Activated naive CD8-positive, alpha-beta T cell treated with anti-CD3 and anti-CD28 coated beads, Interleukin-2, amount 10 ng/mL, durations not matched to agents 7 days and 5 days (primary cell): Measurements from ENCODE around the gene ENPEP. TPM values are rescaled to one million over a fixed set of nuclear protein-coding genes. Genes with fewer than 3 reads are reported as not detected.
A peak's percentile ranks its signal among the peaks of the same experiment; 100 is the strongest.

Experiments
- ATAC-seq: fragments of 150-1000 bp; cut with Tn5 transposase; one replicate; pipeline ENCODE4 v1.10.0; 2021; ENCODE audit warnings: low read depth, moderate library complexity
- POLR2A ChIA-PET: fragments of 350-600 bp; sonication (Branson Sonifier 250); formaldehyde crosslinking; loops from one replicate; lab custom pipeline; 2021; ENCODE audit warnings: antibody characterized with exemption; lab: Charles Lee
- DNase-seq: peaks from one replicate; pipeline ENCODE4 v3.0.0; 2021
- H3K27ac Mint-ChIP-seq: one replicate; pipeline ENCODE4 v1.8.0; 2022; ENCODE audit warnings: mild to moderate bottlenecking, mixed read lengths
- H3K27me3 Mint-ChIP-seq: one replicate; pipeline ENCODE4 v1.8.0; 2022; ENCODE audit warnings: mild to moderate bottlenecking, moderate library complexity, mixed read lengths
- H3K36me3 Mint-ChIP-seq: one replicate; pipeline ENCODE4 v1.8.0; 2021; ENCODE audit warnings: mild to moderate bottlenecking, mixed read lengths
- H3K4me1 Mint-ChIP-seq: one replicate; pipeline ENCODE4 v1.8.0; 2021; ENCODE audit warnings: mixed read lengths
- H3K4me3 Mint-ChIP-seq: one replicate; pipeline ENCODE4 v1.8.0; 2022; ENCODE audit warnings: mild to moderate bottlenecking, moderate library complexity, mixed read lengths
- H3K9me3 Mint-ChIP-seq: one replicate; pipeline ENCODE4 v1.8.0; 2021; ENCODE audit warnings: mixed read lengths
- total RNA-seq, 2 experiments: library from RNA; stranded (reverse); gene quantifications; one replicate each; pipeline ENCODE4 v1.2.3, GENCODE V29; 2021

The ENPEP gene
- total RNA-seq, 2 experiments from 2014 or later = 0.58 to 0.68 TPM

DNA sequence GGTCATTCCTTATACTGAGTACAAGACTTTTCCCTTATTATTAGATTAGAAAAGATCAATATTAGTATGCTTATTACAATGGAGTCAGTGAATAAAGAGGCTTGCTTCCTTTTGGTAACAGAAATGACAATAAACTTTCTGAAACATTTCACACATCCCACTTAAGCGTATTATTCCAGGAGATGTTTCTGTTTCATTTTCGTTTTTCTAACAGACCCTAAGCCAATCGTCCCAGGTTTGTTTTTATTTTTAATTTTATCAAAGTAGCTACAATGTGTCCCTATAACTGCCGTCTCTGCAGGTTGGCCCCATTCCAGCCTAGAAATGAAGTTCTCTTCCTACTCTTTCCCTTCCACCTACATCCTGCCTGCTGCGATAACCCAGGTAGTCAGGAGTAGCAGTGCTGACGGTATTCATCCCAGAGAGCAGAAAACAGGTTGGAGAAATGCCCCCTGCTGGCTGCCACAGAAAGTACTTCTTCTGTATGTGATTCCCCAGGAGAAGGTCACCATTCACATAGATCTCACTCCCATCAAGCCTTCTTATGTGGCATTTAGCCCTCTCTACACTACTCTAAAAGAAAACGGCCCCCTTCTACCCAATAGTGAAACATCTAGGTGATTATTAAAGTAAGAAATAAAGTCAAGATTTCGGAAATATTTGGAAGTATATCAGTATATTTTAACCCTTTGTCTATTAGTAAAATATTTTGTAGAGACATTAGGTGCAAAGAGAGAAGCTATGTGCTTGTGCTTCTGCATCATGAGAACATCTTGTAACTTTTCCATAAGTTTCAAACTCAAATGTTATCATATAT is 40.4 kb downstream of the ENPEP start:
- Mint-ChIP-seq H3K4me1 (peaks cover 9% of the 10 kb centered on the region), H3K4me3 (peak overlapping the region; percentile 88), H3K27me3 (peaks cover 5% of the 10 kb centered on the region), H3K9me3 (no peaks in the 10 kb centered on the region), H3K36me3 (no peaks in the 10 kb centered on the region), H3K27ac (peak overlapping the region; percentile 52)
- peak; percentile 57 for DNase-seq
- POLR2A ChIA-PET = no interaction called here
- ATAC-seq = peak; percentile 73

- Mint-ChIP-seq H3K4me3 (no peak overlapping the region), H3K27ac (no peak overlapping the region), H3K4me1 (peaks cover 9% of the 10 kb centered on the region), H3K36me3 (no peaks in the 10 kb centered on the region), H3K9me3 (no peaks in the 10 kb centered on the region), H3K27me3 (peaks cover 15% of the 10 kb centered on the region)
- POLR2A ChIA-PET = no interaction called here
- ATAC-seq (no peak), DNase-seq (no peak)
Measured at GRCh38 chr4:110518889-110519490, 43.0 kb downstream of the ENPEP start.

DNA sequence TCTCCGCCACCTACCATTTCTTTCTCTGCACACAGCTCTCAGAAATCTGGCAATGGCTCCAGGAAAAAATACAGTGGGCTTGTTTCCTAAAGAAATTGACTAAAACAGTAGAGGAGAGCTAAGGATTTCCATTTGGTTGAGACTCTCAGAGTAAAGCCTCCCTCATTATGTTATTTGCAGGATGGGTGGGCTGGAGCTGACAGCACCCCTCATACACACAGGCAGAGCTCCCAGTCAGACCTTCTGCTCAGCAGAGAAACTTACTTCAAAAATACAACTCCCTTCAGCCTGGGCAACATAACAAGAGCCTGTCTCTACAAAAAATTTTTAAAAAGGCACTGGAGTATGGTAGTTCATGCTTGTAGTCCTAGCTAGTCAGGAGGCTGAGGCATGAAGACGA is 44.9 kb downstream of the ENPEP start:
- POLR2A ChIA-PET = no interaction called here
- Mint-ChIP-seq H3K4me3 (no peak overlapping the region), H3K4me1 (peaks cover 3% of the 10 kb centered on the region), H3K9me3 (no peaks in the 10 kb centered on the region), H3K27ac (no peak overlapping the region), H3K36me3 (no peaks in the 10 kb centered on the region), H3K27me3 (peaks cover 17% of the 10 kb centered on the region)
- ATAC-seq = no peak
- DNase-seq = no peak

DNA sequence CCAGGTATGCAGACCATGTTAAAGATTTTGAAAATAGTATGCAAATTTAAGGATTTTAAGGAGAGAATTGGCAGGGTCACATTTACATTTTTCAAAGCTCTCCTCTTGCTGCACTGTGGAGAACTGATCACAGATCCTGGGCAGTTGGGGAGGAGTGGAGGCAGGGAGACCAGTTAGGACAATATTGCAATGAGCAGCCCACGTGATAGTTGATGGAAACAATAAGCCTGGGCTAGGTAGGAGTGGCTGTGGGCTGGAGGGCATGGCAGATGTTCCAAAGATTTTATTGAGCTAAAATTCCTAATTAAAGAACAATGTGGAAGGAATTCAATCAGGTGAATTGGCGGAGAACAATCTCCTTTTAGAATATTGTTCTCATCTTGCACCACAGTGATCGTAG is 50.6 kb downstream of the ENPEP start:
- H3K4me3 Mint-ChIP-seq = no peak overlapping the region
- no peaks in the 10 kb centered on the region for H3K9me3 Mint-ChIP-seq
- peaks cover 13% of the 10 kb centered on the region for H3K27me3 Mint-ChIP-seq
- DNase-seq = no peak
- ATAC-seq = no peak
- peak overlapping the region; percentile 58 for H3K27ac Mint-ChIP-seq
- POLR2A ChIA-PET = no interaction called here
- H3K4me1 Mint-ChIP-seq = peaks cover 10% of the 10 kb centered on the region
- no peaks in the 10 kb centered on the region for H3K36me3 Mint-ChIP-seq

DNA sequence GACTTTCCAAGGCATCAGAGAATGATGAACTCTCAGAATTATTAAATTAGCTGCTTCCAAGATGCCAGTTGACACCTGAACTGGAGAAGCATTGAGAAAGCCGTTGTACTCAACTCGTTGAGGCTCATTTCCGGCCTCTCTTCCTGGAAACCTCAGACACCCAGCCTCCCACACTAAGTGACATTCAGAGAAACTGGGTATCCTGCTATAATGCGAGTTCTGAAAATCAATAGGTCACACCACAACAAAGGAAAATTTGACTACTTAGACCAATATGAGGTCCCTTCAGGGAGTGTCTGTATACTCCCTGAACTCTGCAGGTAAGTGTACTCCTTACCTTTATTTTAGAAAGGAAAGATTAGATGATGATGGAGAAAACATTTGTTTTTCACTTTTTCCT is 51.2 kb downstream of the ENPEP start:
- ATAC-seq (peak; percentile 86), DNase-seq (no peak)
- Mint-ChIP-seq H3K4me3 (no peak overlapping the region), H3K36me3 (no peaks in the 10 kb centered on the region), H3K27me3 (peaks cover 14% of the 10 kb centered on the region), H3K27ac (no peak overlapping the region), H3K4me1 (peaks cover 10% of the 10 kb centered on the region), H3K9me3 (no peaks in the 10 kb centered on the region)
- POLR2A ChIA-PET = no interaction called here

DNA sequence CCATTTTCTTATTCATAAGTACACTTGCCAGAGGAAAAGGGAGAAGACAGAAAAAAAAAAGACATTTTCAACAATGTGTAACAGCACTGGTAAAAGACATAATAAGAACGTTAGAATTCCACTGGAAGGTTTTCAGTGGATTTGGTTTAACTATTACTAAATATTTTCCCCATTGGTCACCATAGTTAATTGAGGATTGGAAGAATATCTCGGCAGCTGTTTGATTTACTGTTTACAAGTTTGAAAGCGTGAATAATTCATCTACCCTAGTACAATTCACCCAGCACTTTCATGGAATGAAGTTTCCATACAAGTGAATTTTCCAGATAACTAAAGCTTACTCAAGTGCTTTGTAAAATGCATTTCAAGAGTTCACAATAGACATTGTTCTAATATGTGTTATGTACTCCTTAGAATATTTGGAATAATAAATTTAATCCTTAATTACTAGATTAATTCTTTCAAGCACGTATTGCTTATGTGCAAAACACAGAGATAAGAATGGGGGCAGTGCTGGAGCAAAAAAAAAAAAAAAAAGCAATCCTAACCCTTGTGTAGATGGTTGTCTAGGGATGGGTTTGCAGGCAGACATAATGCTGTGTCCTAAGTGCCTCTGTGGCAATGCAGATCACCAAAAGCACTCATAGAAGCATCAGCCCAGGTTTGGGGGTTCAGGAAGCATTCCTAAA is 57.1 kb downstream of the ENPEP start:
- Mint-ChIP-seq H3K27ac (no peak overlapping the region), H3K4me1 (peaks cover 4% of the 10 kb centered on the region), H3K9me3 (peaks cover 2% of the 10 kb centered on the region), H3K27me3 (peaks cover 10% of the 10 kb centered on the region), H3K36me3 (no peaks in the 10 kb centered on the region), H3K4me3 (no peak overlapping the region)
- DNase-seq = no peak
- ATAC-seq = no peak
- POLR2A ChIA-PET = no interaction called here

DNA sequence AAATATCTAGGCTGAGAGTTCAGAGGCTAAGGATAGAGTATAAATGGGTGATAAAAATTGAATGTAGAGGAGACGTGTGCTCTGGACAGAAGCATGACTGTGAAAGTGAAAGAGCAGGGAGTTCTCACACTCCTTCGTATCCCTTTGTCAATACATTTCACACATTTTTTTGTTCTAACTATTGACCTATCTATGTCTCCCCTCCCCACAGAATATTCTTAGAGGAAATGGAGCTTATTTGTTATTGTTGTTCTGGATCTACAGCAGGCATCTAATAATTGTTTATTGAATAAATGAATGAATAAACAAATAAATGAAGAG is 57.6 kb downstream of the ENPEP start:
- ATAC-seq (no peak), DNase-seq (no peak)
- H3K4me3 Mint-ChIP-seq = no peak overlapping the region
- H3K36me3 Mint-ChIP-seq = no peaks in the 10 kb centered on the region
- H3K9me3 Mint-ChIP-seq = peaks cover 2% of the 10 kb centered on the region
- no peak overlapping the region for H3K27ac Mint-ChIP-seq
- H3K4me1 Mint-ChIP-seq = peaks cover 4% of the 10 kb centered on the region
- POLR2A ChIA-PET = no interaction called here
- peaks cover 10% of the 10 kb centered on the region for H3K27me3 Mint-ChIP-seq

- H3K27ac Mint-ChIP-seq = no peak overlapping the region
- POLR2A ChIA-PET = no interaction called here
- peaks cover 4% of the 10 kb centered on the region for H3K4me1 Mint-ChIP-seq
- ATAC-seq (no peak), DNase-seq (no peak)
- peaks cover 10% of the 10 kb centered on the region for H3K27me3 Mint-ChIP-seq
- no peaks in the 10 kb centered on the region for H3K36me3 Mint-ChIP-seq
- H3K9me3 Mint-ChIP-seq = peaks cover 2% of the 10 kb centered on the region
- H3K4me3 Mint-ChIP-seq = no peak overlapping the region
Measured at GRCh38 chr4:110533940-110534339, 58.0 kb downstream of the ENPEP start.

DNA sequence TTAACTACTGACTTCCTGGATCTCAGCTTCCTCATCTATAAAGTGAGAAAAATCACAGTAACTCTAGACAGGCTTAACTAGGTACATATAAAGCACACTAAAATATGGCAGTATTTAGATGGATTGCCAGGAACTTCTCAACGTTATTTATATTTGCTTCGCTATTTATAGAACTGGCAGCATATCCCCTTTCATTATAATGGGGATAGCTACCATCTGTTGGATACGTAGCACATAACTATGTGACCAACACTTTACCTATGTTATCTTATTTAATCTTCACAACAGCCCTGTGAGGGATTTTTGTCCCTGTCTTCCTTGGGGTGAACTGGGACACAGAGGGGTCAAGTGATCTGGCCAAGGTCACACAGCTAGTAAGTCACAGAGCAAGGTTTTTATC is 64.6 kb downstream of the ENPEP start:
- Mint-ChIP-seq H3K4me1 (no peaks in the 10 kb centered on the region), H3K27ac (no peak overlapping the region)

GRCh38 chr4:110540982-110541451 is 65.1 kb downstream of the ENPEP start:
- no peak overlapping the region for H3K27ac Mint-ChIP-seq
- no peaks in the 10 kb centered on the region for H3K36me3 Mint-ChIP-seq
- POLR2A ChIA-PET = no interaction called here
- H3K27me3 Mint-ChIP-seq = peaks cover 18% of the 10 kb centered on the region
- H3K4me3 Mint-ChIP-seq = no peak overlapping the region
- peaks cover 2% of the 10 kb centered on the region for H3K9me3 Mint-ChIP-seq
- no peak for ATAC-seq
- DNase-seq = no peak
- no peaks in the 10 kb centered on the region for H3K4me1 Mint-ChIP-seq

More for the DNA sequence above, 64.6 kb downstream of the ENPEP start:
- H3K27me3 Mint-ChIP-seq = peaks cover 18% of the 10 kb centered on the region
- no peaks in the 10 kb centered on the region for H3K36me3 Mint-ChIP-seq
- POLR2A ChIA-PET = no interaction called here
- H3K9me3 Mint-ChIP-seq = peaks cover 2% of the 10 kb centered on the region
- H3K4me3 Mint-ChIP-seq = no peak overlapping the region
- ATAC-seq (no peak), DNase-seq (no peak)

DNA sequence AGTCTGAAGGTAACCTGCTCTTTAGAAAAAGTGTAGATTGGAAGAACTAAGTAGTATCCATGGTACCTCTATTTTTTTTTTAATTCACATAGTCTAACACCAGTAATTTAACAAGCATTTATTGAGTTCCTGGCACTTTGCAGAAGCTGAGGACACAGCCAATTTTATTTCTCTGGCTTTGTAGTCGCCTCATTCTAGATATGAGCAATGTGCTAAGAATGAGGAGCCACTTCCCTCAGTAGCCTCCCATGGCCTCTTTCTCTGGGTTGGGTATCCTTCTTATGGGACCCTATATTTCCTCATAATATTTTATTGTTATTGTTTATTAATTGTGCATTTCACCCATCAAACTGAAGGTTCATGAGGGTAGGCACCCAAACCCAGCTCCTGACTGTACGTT is 67.6 kb downstream of the ENPEP start:
- H3K27ac Mint-ChIP-seq = no peak overlapping the region
- H3K27me3 Mint-ChIP-seq = peaks cover 18% of the 10 kb centered on the region
- H3K36me3 Mint-ChIP-seq = no peaks in the 10 kb centered on the region
- ATAC-seq (no peak), DNase-seq (no peak)
- H3K4me1 Mint-ChIP-seq = no peaks in the 10 kb centered on the region
- no peak overlapping the region for H3K4me3 Mint-ChIP-seq
- POLR2A ChIA-PET = no interaction called here
- no peaks in the 10 kb centered on the region for H3K9me3 Mint-ChIP-seq

- no peak for DNase-seq
- POLR2A ChIA-PET = no interaction called here
- no peaks in the 10 kb centered on the region for H3K4me1 Mint-ChIP-seq
- no peak overlapping the region for H3K27ac Mint-ChIP-seq
- ATAC-seq = no peak
- H3K4me3 Mint-ChIP-seq = no peak overlapping the region
- no peaks in the 10 kb centered on the region for H3K36me3 Mint-ChIP-seq
- H3K9me3 Mint-ChIP-seq = no peaks in the 10 kb centered on the region
- peaks cover 18% of the 10 kb centered on the region for H3K27me3 Mint-ChIP-seq
Measured at GRCh38 chr4:110544594-110544993, 68.6 kb downstream of the ENPEP start.

- no peak for ATAC-seq
- Mint-ChIP-seq H3K27ac (no peak overlapping the region), H3K27me3 (peaks cover 11% of the 10 kb centered on the region), H3K9me3 (no peaks in the 10 kb centered on the region), H3K4me3 (no peak overlapping the region), H3K4me1 (no peaks in the 10 kb centered on the region), H3K36me3 (no peaks in the 10 kb centered on the region)
- POLR2A ChIA-PET = no interaction called here
- DNase-seq = no peak
Measured at GRCh38 chr4:110550260-110550659, 74.3 kb downstream of the ENPEP start.

GRCh38 chr4:110553197-110553596 is 77.2 kb downstream of the ENPEP start:
- Mint-ChIP-seq H3K4me1 (no peaks in the 10 kb centered on the region), H3K27me3 (peaks cover 12% of the 10 kb centered on the region), H3K9me3 (no peaks in the 10 kb centered on the region), H3K27ac (no peak overlapping the region), H3K36me3 (no peaks in the 10 kb centered on the region), H3K4me3 (no peak overlapping the region)
- DNase-seq = no peak
- no peak for ATAC-seq
- POLR2A ChIA-PET = no interaction called here
